Cardiac fibroblast (primary cell): ENCODE data around the gene OAF.

Experiments used
- DNase-seq, 2 donors: peaks; one replicate each; pipeline versions ENCODE4 v3.0.0 to v3.0.0-alpha.2; 2010; ENCODE audit warnings: low read depth in 2 of 2
- H3K4me3 ChIP-seq, 2 donors: replicated peaks in 1 of 2; 1 replicate in 1 of 2; 2 replicates in 1 of 2; pipeline ENCODE4 v1.5.1; 2011; ENCODE audit warnings: low read depth in 2 of 2, low read length in 2 of 2, mild to moderate bottlenecking in 2 of 2, moderate library complexity in 1 of 2
- TF ChIP-seq, protein P1 (sequence below): IDR thresholded peaks from one replicate; pipeline ENCODE4 v1.5.1; 2011; ENCODE audit warnings: low read depth, mild to moderate bottlenecking, low read length, inconsistent platforms

Gene OAF

DNA sequence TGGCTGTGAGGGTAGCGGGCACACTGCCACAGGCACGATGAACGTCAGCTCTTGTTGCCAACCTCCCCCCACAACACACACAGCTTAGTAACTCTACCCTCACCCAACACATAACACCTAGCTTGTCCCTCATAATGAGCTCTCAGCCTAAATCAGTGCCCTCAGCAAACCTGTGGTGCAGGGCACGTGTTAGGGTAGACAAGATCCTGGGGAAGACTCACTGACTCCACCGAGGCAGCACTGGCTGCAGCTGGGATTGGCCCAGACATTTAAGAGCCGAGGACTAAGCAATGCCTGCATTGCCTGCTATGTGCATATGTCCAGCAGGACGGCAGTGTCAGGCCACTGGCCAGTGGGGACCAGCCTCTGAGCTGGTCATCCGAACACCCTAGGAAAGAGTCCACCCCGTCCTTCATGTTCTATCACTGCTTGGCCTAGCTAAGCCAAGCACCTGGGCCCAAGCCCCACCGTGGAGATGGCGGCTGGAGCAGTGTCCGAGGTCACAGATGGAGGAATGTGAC, 40.0 kb upstream of the OAF start:
- DNase-seq, result no peak
- TF ChIP-seq, protein P1, sequence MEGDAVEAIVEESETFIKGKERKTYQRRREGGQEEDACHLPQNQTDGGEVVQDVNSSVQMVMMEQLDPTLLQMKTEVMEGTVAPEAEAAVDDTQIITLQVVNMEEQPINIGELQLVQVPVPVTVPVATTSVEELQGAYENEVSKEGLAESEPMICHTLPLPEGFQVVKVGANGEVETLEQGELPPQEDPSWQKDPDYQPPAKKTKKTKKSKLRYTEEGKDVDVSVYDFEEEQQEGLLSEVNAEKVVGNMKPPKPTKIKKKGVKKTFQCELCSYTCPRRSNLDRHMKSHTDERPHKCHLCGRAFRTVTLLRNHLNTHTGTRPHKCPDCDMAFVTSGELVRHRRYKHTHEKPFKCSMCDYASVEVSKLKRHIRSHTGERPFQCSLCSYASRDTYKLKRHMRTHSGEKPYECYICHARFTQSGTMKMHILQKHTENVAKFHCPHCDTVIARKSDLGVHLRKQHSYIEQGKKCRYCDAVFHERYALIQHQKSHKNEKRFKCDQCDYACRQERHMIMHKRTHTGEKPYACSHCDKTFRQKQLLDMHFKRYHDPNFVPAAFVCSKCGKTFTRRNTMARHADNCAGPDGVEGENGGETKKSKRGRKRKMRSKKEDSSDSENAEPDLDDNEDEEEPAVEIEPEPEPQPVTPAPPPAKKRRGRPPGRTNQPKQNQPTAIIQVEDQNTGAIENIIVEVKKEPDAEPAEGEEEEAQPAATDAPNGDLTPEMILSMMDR, result no peak
- H3K4me3 ChIP-seq, result no peak overlapping the region

DNA sequence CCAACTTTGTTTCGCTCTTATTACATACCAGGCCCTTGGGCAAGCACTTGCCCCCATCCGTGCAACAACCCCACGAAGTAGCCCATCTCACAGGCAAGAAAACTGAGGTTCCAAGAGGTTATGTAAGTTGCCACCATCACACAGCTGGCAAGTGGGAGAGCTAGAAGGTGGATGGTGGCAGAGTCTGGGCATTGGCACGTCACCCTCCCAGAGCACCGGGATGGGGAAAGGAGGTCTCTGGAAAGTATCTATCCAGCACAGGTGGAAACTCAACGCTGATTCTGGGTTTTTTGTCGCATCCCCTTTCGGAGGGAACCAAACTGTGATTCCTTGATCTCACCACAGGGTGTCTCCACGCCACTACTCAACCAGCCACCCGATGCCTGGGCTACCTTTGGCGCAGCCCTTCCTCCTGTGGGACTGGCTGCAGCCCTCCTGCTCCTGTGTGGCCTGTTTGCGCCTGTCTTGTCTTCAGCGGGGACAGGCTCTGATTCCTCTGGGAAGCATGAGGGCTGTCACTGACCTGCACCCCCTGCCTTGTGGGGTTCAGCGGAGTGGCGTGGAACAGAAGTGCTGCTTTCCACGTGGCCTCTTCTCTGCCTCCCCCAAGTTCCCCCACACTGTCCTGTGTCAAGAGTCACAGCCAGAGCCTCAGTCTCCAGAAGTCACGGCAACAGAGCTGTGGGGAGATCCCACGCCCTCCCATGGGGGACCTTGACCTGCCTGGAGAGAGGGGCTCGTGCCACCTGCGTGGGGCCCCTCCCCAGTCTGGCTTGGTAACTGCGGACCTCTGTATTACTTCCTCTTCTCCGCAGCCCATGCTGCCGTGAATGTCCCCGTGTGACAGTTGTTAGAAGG, 38.5 kb upstream of the OAF start:
- peak; percentile 67 to 77 for DNase-seq
- H3K4me3 ChIP-seq, result no peak overlapping the region
- TF ChIP-seq, protein P1, result peak; percentile 84

DNA sequence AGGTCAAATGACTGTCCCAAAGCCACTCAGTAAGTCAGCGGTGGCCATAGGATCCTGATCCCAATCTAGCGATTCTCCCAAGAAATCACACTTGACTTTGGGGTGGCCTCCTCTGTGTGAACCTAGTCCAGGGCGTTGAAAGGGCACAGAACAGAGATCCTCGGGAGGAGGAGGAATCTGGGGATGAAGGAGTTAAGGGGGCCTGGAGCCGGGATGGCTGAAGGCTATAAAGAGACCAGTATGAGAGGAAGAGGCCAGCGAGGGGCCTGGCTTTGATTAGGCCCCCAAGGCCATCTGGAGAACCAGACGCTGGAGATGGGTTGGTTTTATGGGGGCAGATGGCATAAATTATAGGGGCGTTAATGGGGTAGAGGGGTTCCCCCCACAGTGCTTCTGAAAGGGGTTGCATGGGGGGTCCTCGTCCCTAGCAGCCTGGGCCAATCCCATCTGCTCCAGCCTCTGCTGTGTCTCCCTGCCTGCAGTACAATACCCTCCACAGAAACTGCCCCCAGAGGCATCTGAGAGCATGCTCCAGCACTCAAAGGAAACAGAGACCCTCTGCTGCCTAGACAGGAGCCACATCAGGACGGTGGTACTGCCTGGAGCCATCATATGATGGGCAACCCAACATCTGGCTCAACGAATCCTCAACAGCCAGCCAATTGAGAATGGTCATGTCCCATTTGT, 37.7 kb upstream of the OAF start:
- no peak overlapping the region for H3K4me3 ChIP-seq
- TF ChIP-seq, protein P1, result no peak
- no peak for DNase-seq

DNA sequence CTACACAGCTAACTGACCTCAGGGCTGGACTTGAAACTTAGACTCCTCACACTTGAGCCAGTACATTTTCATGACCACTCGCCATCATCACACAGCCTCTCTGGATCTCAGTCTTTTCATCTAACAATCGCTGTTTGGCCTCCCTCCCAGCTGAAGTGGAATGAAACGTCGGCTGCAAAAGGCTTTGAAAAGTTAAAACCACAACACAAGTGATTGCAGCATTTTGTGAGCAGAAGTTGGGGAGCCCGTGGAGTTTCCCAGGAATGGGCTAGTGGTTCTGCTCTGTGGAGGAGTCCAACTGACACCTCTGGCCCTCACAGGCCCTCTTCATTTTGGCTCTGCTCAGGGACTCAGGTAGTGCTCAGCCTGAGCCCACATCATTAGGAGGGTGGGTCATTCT, 37.0 kb upstream of the OAF start:
- TF ChIP-seq, protein P1, result no peak
- H3K4me3 ChIP-seq, result no peak overlapping the region
- DNase-seq, result no peak

DNA sequence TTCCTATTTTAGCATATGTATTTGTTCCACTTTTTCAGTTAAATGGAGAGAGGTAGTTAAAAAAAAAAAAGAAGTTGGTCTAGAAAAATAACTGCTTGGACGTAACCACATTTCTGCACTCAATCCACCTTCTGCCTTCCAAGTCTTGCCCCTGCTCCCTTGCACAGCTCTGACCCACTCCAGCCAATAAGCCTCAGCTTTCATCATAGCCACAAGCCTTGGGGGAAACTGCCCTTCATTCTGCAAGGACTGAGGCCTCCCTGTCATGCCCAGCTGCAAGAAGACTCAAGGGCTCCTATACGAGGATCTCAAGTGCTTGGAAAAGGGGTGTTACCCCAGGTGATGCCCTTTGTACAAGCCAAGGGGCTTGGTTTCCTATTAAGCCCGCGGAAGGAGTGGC, 36.0 kb upstream of the OAF start:
- H3K4me3 ChIP-seq, result no peak overlapping the region
- TF ChIP-seq, protein P1, result no peak
- no peak for DNase-seq

DNA sequence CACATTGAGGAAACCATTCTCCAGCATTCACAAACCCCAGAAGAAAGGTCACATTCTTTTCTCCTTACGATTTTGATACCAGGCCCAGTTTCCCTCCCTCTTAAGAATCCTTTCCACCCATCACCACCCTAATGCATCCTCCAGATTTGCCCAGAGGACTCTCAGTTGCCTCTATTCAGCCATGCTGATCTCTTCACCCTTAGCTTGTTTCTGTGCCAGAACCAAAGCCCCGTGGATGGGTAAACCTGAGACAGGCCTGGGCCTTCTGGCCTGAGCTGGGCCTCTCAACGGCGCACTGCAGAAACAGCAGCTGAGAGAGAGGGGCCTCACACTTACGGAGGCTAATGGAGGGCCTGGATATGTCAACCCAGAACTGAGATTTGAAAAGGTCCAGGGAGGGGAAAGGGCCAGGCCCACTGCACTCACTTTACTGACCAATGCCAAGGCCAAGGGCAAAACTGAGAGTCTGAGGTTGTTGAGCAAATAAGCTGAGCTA, 32.2 kb upstream of the OAF start:
- TF ChIP-seq, protein P1, result no peak

More for the DNA sequence above, 32.2 kb upstream of the OAF start:
- DNase-seq, result peak in 1 of 2 donors; percentile 33
- H3K4me3 ChIP-seq, result no peak overlapping the region
